ENCODE measurements around the gene ZNF2.

The ZNF2 gene

GRCh38 chr2:95203911-95204310 lies 38.3 kb downstream of the ZNF2 start:
- TF ChIP-seq, protein P1, sequence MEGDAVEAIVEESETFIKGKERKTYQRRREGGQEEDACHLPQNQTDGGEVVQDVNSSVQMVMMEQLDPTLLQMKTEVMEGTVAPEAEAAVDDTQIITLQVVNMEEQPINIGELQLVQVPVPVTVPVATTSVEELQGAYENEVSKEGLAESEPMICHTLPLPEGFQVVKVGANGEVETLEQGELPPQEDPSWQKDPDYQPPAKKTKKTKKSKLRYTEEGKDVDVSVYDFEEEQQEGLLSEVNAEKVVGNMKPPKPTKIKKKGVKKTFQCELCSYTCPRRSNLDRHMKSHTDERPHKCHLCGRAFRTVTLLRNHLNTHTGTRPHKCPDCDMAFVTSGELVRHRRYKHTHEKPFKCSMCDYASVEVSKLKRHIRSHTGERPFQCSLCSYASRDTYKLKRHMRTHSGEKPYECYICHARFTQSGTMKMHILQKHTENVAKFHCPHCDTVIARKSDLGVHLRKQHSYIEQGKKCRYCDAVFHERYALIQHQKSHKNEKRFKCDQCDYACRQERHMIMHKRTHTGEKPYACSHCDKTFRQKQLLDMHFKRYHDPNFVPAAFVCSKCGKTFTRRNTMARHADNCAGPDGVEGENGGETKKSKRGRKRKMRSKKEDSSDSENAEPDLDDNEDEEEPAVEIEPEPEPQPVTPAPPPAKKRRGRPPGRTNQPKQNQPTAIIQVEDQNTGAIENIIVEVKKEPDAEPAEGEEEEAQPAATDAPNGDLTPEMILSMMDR (conservative IDR thresholded peaks at IDR 0.05; ENCODE audit: low read length) = no peak

GRCh38 chr2:95204396-95204795 lies 38.8 kb downstream of the ZNF2 start:
- no peak overlapping the region for H3K4me3 ChIP-seq (ENCODE audit: low read length)
- DNase-seq (ENCODE audit: low read depth) = no peak
- TF ChIP-seq, protein P1 (conservative IDR thresholded peaks at IDR 0.05; ENCODE audit: low read length) = no peak

More at GRCh38 chr2:95203911-95204310, 38.3 kb downstream of the ZNF2 start:
- H3K4me3 ChIP-seq (ENCODE audit: low read length) = no peak overlapping the region
- DNase-seq (ENCODE audit: low read depth) = no peak

GRCh38 chr2:95206096-95206495 lies 40.5 kb downstream of the ZNF2 start:
- DNase-seq (ENCODE audit: low read depth) = no peak
- H3K4me3 ChIP-seq (ENCODE audit: low read length) = no peak overlapping the region
- TF ChIP-seq, protein P1 (conservative IDR thresholded peaks at IDR 0.05; ENCODE audit: low read length) = no peak

DNA sequence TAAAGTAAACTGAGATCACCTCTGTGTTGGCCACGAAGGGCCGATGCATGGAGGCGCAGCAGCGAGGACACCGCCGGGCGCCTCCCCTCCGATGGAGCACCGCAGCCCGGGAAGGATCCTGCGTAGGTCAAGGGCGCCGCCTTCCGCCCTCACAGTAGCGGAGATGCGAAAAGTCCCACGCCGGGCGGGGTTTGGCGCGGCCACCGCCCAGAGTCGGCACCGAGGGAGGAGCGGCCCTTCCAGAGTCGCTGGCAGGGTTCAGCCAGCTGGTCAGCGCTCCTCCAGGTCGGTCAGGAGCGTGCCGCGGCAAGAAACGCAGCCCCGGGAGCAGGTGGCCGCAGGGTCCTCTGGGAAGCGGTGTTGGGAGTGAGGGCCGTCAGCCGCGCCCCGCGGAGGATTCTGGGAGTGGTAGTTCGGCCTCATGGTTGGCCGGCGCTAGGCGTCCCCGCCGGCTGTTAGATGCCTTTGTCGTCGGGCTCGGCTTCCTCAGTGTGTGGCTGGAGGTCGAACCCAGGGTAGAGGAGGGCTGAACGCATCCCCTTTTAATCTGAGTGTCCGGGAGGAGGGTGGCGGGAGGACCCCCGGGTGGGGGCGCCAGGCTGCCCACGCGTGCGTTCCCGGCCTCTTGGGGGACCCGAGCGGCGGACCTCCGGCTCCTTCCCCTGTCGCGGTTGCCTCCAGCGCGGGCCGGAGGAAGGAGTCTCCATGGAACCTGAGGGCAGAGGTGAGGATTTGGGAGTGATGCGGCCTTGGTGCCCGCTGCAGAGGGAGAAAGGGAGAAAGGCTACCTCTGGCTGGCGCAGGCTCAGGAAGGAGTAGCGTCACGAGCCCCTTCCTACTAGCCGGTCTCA lies 41.7 kb downstream of the ZNF2 start, which contains the start of gene ZNF892:
ZNF892 (plus strand) TSS at position 411 of the 851 bp plus-strand sequence; CDS start at position 706, 295 bp downstream.
- H3K4me3 ChIP-seq (ENCODE audit: low read length) = peak within 1 kb of the TSS; percentile 74
- TF ChIP-seq, protein P1 (conservative IDR thresholded peaks at IDR 0.05; ENCODE audit: low read length) = peak; percentile 30
- DNase-seq (ENCODE audit: low read depth) = peak; percentile 86

DNA sequence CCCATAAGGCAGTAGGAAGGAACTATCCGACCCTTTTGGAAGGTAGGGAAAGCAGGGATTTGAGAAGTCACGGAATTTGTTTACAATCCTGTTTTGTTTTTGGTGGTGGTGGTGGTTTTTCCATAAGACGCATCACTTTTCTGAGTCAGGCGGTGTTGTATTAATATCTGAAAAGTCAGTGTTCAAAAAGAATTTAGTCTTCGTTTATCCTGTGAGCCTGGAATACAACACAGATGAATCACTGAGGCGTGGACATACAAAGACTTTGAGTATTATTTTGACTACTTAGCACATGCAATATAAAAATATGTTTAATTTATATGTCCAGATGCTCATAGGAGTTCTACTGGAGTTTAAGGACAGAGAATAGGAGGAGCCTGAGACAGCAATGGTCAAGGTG lies 42.5 kb downstream of the ZNF2 start:
- TF ChIP-seq, protein P1 (conservative IDR thresholded peaks at IDR 0.05; ENCODE audit: low read length) = no peak
- peak overlapping the region; percentile 74 for H3K4me3 ChIP-seq (ENCODE audit: low read length)
- DNase-seq (ENCODE audit: low read depth) = peak; percentile 13

DNA sequence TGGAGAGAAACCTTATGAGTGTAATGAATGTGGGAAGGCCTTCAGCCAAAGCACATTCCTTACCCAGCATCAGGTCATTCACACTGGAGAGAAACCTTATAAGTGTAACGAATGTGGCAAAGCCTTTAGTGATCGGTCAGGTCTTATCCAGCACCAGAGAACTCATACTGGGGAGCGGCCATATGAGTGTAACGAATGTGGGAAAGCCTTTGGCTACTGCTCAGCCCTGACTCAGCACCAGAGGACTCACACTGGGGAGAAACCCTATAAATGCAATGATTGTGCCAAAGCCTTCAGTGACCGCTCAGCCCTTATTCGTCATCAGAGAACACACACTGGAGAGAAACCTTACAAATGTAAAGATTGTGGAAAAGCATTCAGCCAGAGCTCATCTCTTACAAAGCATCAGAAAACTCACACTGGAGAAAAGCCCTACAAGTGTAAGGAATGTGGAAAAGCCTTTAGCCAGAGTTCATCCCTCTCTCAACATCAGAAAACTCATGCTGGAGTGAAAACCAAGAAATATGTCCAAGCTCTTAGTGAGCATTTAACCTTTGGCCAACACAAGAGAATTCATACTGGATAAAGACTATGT lies 49.5 kb downstream of the ZNF2 start:
- H3K4me3 ChIP-seq (ENCODE audit: low read length) = no peak overlapping the region
- TF ChIP-seq, protein P1 (conservative IDR thresholded peaks at IDR 0.05; ENCODE audit: low read length) = no peak

More for the DNA sequence above, 49.5 kb downstream of the ZNF2 start:
- no peak for DNase-seq (ENCODE audit: low read depth)

Data from AG10803 (cell line).